HEK293 (cell line): ENCODE data around the gene RNF225.

Source experiments
- GLI4 ChIP-seq: fragments of 450-650 bp; formaldehyde crosslinking; IDR thresholded peaks from 2 replicates; pipeline ENCODE4 v1.5.1; 2016; ENCODE audit warnings: missing biosample characterization, missing genetic modification characterization
- HOXA7 ChIP-seq: sonication (generic); formaldehyde crosslinking; IDR thresholded peaks from 2 replicates; pipeline ENCODE4 v1.8.1; 2022; ENCODE audit warnings: missing genetic modification reagents, borderline replicate concordance
- KLF1 ChIP-seq: fragments of 450-650 bp; formaldehyde crosslinking; IDR thresholded peaks from 2 replicates; pipeline ENCODE4 v1.5.1; 2016; ENCODE audit warnings: missing biosample characterization, missing genetic modification characterization
- KLF7 ChIP-seq: fragments of 450-650 bp; formaldehyde crosslinking; IDR thresholded peaks from 2 replicates; pipeline ENCODE4 v1.5.1; 2016; ENCODE audit warnings: missing biosample characterization, missing genetic modification characterization, borderline replicate concordance
- KLF9 ChIP-seq: fragments of 450-650 bp; formaldehyde crosslinking; IDR thresholded peaks from 2 replicates; pipeline ENCODE4 v1.5.1; 2016; ENCODE audit warnings: missing biosample characterization, missing genetic modification characterization, low read depth
- RBAK ChIP-seq: fragments of 450-650 bp; formaldehyde crosslinking; IDR thresholded peaks from 2 replicates; pipeline ENCODE4 v1.5.1; 2016; ENCODE audit warnings: missing biosample characterization, missing genetic modification characterization
- SP3 ChIP-seq: fragments of 450-650 bp; formaldehyde crosslinking; IDR thresholded peaks from 2 replicates; pipeline ENCODE4 v1.5.1; 2016; ENCODE audit warnings: missing biosample characterization, missing genetic modification characterization
- WT1 ChIP-seq: fragments of 450-650 bp; formaldehyde crosslinking; IDR thresholded peaks from 2 replicates; pipeline ENCODE4 v1.5.1; 2016; ENCODE audit warnings: missing biosample characterization, missing genetic modification characterization
- ZNF10 ChIP-seq: fragments of 450-650 bp; formaldehyde crosslinking; IDR thresholded peaks from 2 replicates; pipeline ENCODE4 v1.5.1; 2017; ENCODE audit warnings: missing biosample characterization, missing genetic modification characterization
- ZNF114 ChIP-seq: fragments of 450-650 bp; formaldehyde crosslinking; IDR thresholded peaks from 2 replicates; pipeline ENCODE4 v1.5.0; 2017; ENCODE audit warnings: missing biosample characterization, missing genetic modification characterization
- ZNF132 ChIP-seq: fragments of 450-650 bp; formaldehyde crosslinking; IDR thresholded peaks from 2 replicates; pipeline ENCODE4 v1.5.1; 2017; ENCODE audit warnings: missing biosample characterization, missing genetic modification characterization, borderline replicate concordance
- ZNF155 ChIP-seq: fragments of 450-650 bp; formaldehyde crosslinking; IDR thresholded peaks from 2 replicates; pipeline ENCODE4 v1.5.1; 2016; ENCODE audit warnings: missing biosample characterization, missing genetic modification characterization
- ZNF16 ChIP-seq: fragments of 450-650 bp; formaldehyde crosslinking; IDR thresholded peaks from 2 replicates; pipeline ENCODE4 v1.5.1; 2016; ENCODE audit warnings: low read depth, missing biosample characterization, missing genetic modification characterization
- ZNF174 ChIP-seq: fragments of 450-650 bp; formaldehyde crosslinking; IDR thresholded peaks from 2 replicates; pipeline ENCODE4 v1.5.0; 2017; ENCODE audit warnings: missing biosample characterization, mild to moderate bottlenecking, missing genetic modification characterization
- ZNF214 ChIP-seq: fragments of 450-650 bp; formaldehyde crosslinking; IDR thresholded peaks from 2 replicates; pipeline ENCODE4 v1.5.1; 2017; ENCODE audit warnings: missing biosample characterization, mild to moderate bottlenecking, missing genetic modification characterization, borderline replicate concordance
- ZNF335 ChIP-seq: fragments of 450-650 bp; formaldehyde crosslinking; conservative IDR thresholded peaks from 2 replicates; pipeline ENCODE4 v1.5.1; 2016; ENCODE audit warnings: missing biosample characterization, missing genetic modification characterization
- ZNF366 ChIP-seq: fragments of 450-650 bp; formaldehyde crosslinking; conservative IDR thresholded peaks from 2 replicates; pipeline ENCODE4 v1.5.1; 2016; ENCODE audit warnings: missing biosample characterization, missing genetic modification characterization
- ZNF391 ChIP-seq: fragments of 450-650 bp; formaldehyde crosslinking; IDR thresholded peaks from 2 replicates; pipeline ENCODE4 v1.5.1; 2016; ENCODE audit warnings: low read depth, missing biosample characterization, missing genetic modification characterization, borderline replicate concordance
- ZNF530 ChIP-seq: fragments of 450-650 bp; formaldehyde crosslinking; IDR thresholded peaks from 2 replicates; pipeline ENCODE4 v1.5.1; 2016; ENCODE audit warnings: low read depth, missing biosample characterization, missing genetic modification characterization
- ZNF555 ChIP-seq: fragments of 450-650 bp; formaldehyde crosslinking; conservative IDR thresholded peaks from 2 replicates; pipeline ENCODE4 v1.5.1; 2017; ENCODE audit warnings: missing biosample characterization, mild to moderate bottlenecking, missing genetic modification characterization, inconsistent platforms
- ZNF571 ChIP-seq: fragments of 450-650 bp; formaldehyde crosslinking; IDR thresholded peaks from 2 replicates; pipeline ENCODE4 v1.5.0; 2017; ENCODE audit warnings: missing biosample characterization, missing genetic modification characterization
- ZNF623 ChIP-seq: fragments of 450-650 bp; formaldehyde crosslinking; IDR thresholded peaks from 2 replicates; pipeline ENCODE4 v1.5.1; 2016; ENCODE audit warnings: missing biosample characterization, missing genetic modification characterization
- ZNF660 ChIP-seq: fragments of 450-650 bp; IDR thresholded peaks from 2 replicates; pipeline ENCODE4 v1.5.1; 2018; ENCODE audit warnings: missing biosample characterization, mild to moderate bottlenecking, missing genetic modification characterization
- ZNF768 ChIP-seq: fragments of 450-650 bp; formaldehyde crosslinking; IDR thresholded peaks from 2 replicates; pipeline ENCODE4 v1.5.1; 2018; ENCODE audit warnings: missing biosample characterization, mild to moderate bottlenecking, missing genetic modification characterization
- ZNF785 ChIP-seq: fragments of 450-650 bp; formaldehyde crosslinking; IDR thresholded peaks from 2 replicates; pipeline ENCODE4 v1.5.1; 2016; ENCODE audit warnings: missing biosample characterization, missing genetic modification characterization
- ZNF830 ChIP-seq: fragments of 450-650 bp; IDR thresholded peaks from 2 replicates; pipeline ENCODE4 v1.5.0; 2018; ENCODE audit warnings: missing biosample characterization, missing genetic modification characterization, low read depth, mild to moderate bottlenecking, moderate library complexity
- TF ChIP-seq, protein P1 (sequence below): fragments of 450-650 bp; formaldehyde crosslinking; IDR thresholded peaks from 2 replicates; pipeline ENCODE4 v1.5.1; 2016; ENCODE audit warnings: missing biosample characterization, missing genetic modification characterization
- TF ChIP-seq, protein P2 (sequence below): fragments of 450-650 bp; formaldehyde crosslinking; IDR thresholded peaks from 2 replicates; pipeline ENCODE4 v1.5.1; 2016; ENCODE audit warnings: missing biosample characterization, missing genetic modification characterization
- TF ChIP-seq, protein P3 (sequence below): sonication (generic); formaldehyde crosslinking; IDR thresholded peaks from 2 replicates; pipeline ENCODE4 v1.8.1; 2022; ENCODE audit warnings: mild to moderate bottlenecking, moderate library complexity, missing genetic modification reagents
- TF ChIP-seq, protein P4 (sequence below): fragments of 450-650 bp; formaldehyde crosslinking; IDR thresholded peaks from 2 replicates; pipeline ENCODE4 v1.5.1; 2016; ENCODE audit warnings: missing biosample characterization, missing genetic modification characterization
- TF ChIP-seq, protein P5 (sequence below): fragments of 450-650 bp; formaldehyde crosslinking; IDR thresholded peaks from 2 replicates; pipeline ENCODE4 v1.5.1; 2017; ENCODE audit warnings: missing biosample characterization, missing genetic modification characterization
- TF ChIP-seq, protein P6 (sequence below): fragments of 450-650 bp; formaldehyde crosslinking; IDR thresholded peaks from 2 replicates; pipeline ENCODE4 v1.5.1; 2017; ENCODE audit warnings: missing biosample characterization, missing genetic modification characterization

The RNF225 gene

DNA sequence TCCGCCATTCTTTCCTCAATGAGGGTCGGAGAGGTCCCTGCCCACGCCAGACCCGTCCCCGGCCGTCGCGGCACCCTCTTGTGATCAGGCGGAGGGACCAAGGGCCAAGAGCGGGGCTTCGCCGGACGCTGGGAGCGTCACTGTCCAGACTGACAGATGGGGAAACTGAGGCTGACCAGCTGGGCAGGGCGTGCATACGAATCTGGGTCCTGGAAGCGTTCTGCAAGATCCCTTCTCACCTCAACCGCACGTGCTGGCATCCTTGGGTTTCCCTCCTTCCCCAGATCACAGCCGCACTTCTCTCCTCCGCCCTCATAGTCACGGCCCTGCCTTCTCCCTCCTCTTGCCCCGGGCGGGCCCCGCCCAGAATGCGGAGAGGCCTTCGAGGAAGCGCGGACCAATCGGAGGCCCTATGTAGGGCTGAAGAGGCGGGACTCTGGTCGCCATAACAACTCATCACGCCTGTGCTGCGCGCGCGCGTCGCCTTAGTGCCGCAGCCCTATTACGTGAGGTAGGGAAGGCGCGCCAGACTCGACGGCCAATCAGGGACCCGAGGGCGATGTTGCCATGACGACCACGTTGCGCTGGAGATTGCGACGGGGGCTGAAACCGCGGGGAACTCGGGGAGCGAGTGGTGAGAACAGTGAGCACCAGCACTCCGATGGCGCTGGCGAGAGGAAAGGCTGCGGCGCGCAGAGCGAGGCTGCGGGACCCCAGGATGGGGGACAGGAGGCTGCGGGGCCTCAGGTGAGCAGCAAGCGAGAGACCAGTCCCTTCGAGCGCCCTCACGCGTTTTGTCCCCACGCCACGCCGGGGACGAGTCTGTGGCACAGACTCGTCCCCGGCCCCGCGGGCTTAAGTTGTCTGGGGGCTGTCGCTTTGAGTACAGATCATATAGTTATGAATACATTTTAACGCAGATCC is 5.7 kb downstream of the RNF225 start (continued):
- TF ChIP-seq, protein P1, sequence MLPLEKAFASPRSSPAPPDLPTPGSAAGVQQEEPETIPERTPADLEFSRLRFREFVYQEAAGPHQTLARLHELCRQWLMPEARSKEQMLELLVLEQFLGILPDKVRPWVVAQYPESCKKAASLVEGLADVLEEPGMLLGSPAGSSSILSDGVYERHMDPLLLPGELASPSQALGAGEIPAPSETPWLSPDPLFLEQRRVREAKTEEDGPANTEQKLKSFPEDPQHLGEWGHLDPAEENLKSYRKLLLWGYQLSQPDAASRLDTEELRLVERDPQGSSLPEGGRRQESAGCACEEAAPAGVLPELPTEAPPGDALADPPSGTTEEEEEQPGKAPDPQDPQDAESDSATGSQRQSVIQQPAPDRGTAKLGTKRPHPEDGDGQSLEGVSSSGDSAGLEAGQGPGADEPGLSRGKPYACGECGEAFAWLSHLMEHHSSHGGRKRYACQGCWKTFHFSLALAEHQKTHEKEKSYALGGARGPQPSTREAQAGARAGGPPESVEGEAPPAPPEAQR (tag by site-specific recombination), result no peak
- TF ChIP-seq ZNF785 (tag by site-specific recombination) (no peak), ZNF10 (tag by site-specific recombination) (no peak), ZNF335 (tag by site-specific recombination) (peak; percentile 57), ZNF174 (tag by site-specific recombination) (no peak), ZNF114 (tag by site-specific recombination) (no peak), WT1 (0 out of 2 replicates have a peak, but pooled peaks have one; percentile 10), KLF9 (peak; percentile 49; the same call in 1 of the 2 replicates), ZNF155 (tag by site-specific recombination) (no peak), ZNF768 (no peak), ZNF16 (tag by site-specific recombination) (no peak), ZNF571 (no peak), ZNF830 (no peak), KLF7 (tag by site-specific recombination) (no peak; the same call in 1 of the 2 replicates), ZNF660 (0 out of 2 replicates have a peak, but pooled peaks have one; percentile 37), ZNF214 (no peak), SP3 (tag by site-specific recombination) (peak; percentile 92), ZNF555 (tag by site-specific recombination) (no peak), ZNF366 (tag by site-specific recombination) (peak; percentile 87), ZNF391 (no peak; the same call in 1 of the 2 replicates), ZNF623 (tag by site-specific recombination) (no peak), ZNF530 (tag by site-specific recombination) (no peak), GLI4 (no peak), ZNF132 (no peak), KLF1 (tag by site-specific recombination) (peak; percentile 68), RBAK (no peak), HOXA7 (no peak)
- TF ChIP-seq, protein P2, sequence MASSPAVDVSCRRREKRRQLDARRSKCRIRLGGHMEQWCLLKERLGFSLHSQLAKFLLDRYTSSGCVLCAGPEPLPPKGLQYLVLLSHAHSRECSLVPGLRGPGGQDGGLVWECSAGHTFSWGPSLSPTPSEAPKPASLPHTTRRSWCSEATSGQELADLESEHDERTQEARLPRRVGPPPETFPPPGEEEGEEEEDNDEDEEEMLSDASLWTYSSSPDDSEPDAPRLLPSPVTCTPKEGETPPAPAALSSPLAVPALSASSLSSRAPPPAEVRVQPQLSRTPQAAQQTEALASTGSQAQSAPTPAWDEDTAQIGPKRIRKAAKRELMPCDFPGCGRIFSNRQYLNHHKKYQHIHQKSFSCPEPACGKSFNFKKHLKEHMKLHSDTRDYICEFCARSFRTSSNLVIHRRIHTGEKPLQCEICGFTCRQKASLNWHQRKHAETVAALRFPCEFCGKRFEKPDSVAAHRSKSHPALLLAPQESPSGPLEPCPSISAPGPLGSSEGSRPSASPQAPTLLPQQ (tag by site-specific recombination), result no peak; the same call in none of the 2 replicates
- TF ChIP-seq, protein P3, sequence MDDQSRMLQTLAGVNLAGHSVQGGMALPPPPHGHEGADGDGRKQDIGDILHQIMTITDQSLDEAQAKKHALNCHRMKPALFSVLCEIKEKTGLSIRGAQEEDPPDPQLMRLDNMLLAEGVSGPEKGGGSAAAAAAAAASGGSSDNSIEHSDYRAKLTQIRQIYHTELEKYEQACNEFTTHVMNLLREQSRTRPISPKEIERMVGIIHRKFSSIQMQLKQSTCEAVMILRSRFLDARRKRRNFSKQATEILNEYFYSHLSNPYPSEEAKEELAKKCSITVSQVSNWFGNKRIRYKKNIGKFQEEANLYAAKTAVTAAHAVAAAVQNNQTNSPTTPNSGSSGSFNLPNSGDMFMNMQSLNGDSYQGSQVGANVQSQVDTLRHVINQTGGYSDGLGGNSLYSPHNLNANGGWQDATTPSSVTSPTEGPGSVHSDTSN (CRISPR knock-in tag), result peak; percentile 93
- TF ChIP-seq, protein P4, sequence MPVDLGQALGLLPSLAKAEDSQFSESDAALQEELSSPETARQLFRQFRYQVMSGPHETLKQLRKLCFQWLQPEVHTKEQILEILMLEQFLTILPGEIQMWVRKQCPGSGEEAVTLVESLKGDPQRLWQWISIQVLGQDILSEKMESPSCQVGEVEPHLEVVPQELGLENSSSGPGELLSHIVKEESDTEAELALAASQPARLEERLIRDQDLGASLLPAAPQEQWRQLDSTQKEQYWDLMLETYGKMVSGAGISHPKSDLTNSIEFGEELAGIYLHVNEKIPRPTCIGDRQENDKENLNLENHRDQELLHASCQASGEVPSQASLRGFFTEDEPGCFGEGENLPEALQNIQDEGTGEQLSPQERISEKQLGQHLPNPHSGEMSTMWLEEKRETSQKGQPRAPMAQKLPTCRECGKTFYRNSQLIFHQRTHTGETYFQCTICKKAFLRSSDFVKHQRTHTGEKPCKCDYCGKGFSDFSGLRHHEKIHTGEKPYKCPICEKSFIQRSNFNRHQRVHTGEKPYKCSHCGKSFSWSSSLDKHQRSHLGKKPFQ (tag by site-specific recombination), result peak; percentile 81
- TF ChIP-seq, protein P5, sequence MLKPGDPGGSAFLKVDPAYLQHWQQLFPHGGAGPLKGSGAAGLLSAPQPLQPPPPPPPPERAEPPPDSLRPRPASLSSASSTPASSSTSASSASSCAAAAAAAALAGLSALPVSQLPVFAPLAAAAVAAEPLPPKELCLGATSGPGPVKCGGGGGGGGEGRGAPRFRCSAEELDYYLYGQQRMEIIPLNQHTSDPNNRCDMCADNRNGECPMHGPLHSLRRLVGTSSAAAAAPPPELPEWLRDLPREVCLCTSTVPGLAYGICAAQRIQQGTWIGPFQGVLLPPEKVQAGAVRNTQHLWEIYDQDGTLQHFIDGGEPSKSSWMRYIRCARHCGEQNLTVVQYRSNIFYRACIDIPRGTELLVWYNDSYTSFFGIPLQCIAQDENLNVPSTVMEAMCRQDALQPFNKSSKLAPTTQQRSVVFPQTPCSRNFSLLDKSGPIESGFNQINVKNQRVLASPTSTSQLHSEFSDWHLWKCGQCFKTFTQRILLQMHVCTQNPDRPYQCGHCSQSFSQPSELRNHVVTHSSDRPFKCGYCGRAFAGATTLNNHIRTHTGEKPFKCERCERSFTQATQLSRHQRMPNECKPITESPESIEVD (tag by site-specific recombination), result no peak
- TF ChIP-seq, protein P6, sequence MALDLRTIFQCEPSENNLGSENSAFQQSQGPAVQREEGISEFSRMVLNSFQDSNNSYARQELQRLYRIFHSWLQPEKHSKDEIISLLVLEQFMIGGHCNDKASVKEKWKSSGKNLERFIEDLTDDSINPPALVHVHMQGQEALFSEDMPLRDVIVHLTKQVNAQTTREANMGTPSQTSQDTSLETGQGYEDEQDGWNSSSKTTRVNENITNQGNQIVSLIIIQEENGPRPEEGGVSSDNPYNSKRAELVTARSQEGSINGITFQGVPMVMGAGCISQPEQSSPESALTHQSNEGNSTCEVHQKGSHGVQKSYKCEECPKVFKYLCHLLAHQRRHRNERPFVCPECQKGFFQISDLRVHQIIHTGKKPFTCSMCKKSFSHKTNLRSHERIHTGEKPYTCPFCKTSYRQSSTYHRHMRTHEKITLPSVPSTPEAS (tag by site-specific recombination), result no peak
